GOT3 (cell line): ENCODE results near the gene SLC2A4.
"Not testable (repeated sequence)": the region's sequence is repeated elsewhere in the genome, so short reads cannot be mapped to it uniquely, and the experiment has no call there.

ENCODE experiments used
- DNase-seq: peaks from one replicate; lab custom pipeline; 2025; ENCODE audit warnings: mixed read lengths; lab: John Stamatoyannopoulos, UW

The SLC2A4 gene

GRCh38 chr17:7281074-7281952 is at the start of gene SLC2A4:
SLC2A4 (plus strand) TSS chr17:7281718; CDS start chr17:7281935, 217 bp downstream.
- peak; percentile 65 for DNase-seq

- DNase-seq, result no peak
Measured at GRCh38 chr17:7232114-7232513, 49.4 kb upstream of the SLC2A4 start.

- no peak for DNase-seq
Measured at GRCh38 chr17:7233701-7234082, 47.8 kb upstream of the SLC2A4 start.

GRCh38 chr17:7234083-7234951 is 47.2 kb upstream of the SLC2A4 start, which contains the start of gene DVL2:
DVL2 (minus strand) TSS chr17:7234517; CDS start chr17:7234262, 255 bp downstream.
- DNase-seq, result peak; percentile 77

- DNase-seq, result no peak
Measured at GRCh38 chr17:7235693-7236665, 45.5 kb upstream of the SLC2A4 start.

GRCh38 chr17:7236808-7237207 is 44.7 kb upstream of the SLC2A4 start:
- DNase-seq, result no peak

- DNase-seq, result no peak
Measured at GRCh38 chr17:7237266-7237760, 44.2 kb upstream of the SLC2A4 start.

GRCh38 chr17:7237761-7238419 is 43.6 kb upstream of the SLC2A4 start:
- DNase-seq, result no peak

- no peak for DNase-seq
Measured at GRCh38 chr17:7238420-7239090, 43.0 kb upstream of the SLC2A4 start.

GRCh38 chr17:7239091-7240027 is 42.2 kb upstream of the SLC2A4 start, which contains the start of gene PHF23:
PHF23 (minus strand) TSS chr17:7239457; CDS start chr17:7239279, 178 bp downstream.
- peak; percentile 97 for DNase-seq

GRCh38 chr17:7240375-7240774 is 41.1 kb upstream of the SLC2A4 start:
- DNase-seq, result no peak

- no peak for DNase-seq
Measured at GRCh38 chr17:7241090-7241733, 40.3 kb upstream of the SLC2A4 start.

GRCh38 chr17:7241783-7242716 is 39.5 kb upstream of the SLC2A4 start, which contains the start of gene GABARAP:
GABARAP (minus strand) TSS chr17:7242449; CDS start chr17:7242330, 119 bp downstream.
- peak; percentile 75 for DNase-seq

- DNase-seq, result peak; percentile 73
Measured at GRCh38 chr17:7242717-7243452, 38.6 kb upstream of the SLC2A4 start.

- no peak for DNase-seq
Measured at GRCh38 chr17:7243453-7243729, 38.1 kb upstream of the SLC2A4 start.

- DNase-seq, result not testable (repeated sequence)
Measured at GRCh38 chr17:7243838-7244237, 37.7 kb upstream of the SLC2A4 start.

- no peak for DNase-seq
Measured at GRCh38 chr17:7246779-7247178, 34.7 kb upstream of the SLC2A4 start.
